RWPE1 (cell line): Measurements from ENCODE around the gene MINDY2.
"Not testable (repeated sequence)": the region's sequence is repeated elsewhere in the genome, so short reads cannot be mapped to it uniquely, and the experiment has no call there.

ENCODE experiments used
- CTCF ChIA-PET: fragments of 350-600 bp; sonication (Branson Sonifier 250); formaldehyde crosslinking; extraction: SDS; loops from one replicate; lab custom pipeline; 2021; lab: Yijun Ruan, JAX
- POLR2A ChIA-PET: fragments of 400-600 bp; formaldehyde crosslinking; extraction: SDS; loops from one replicate; lab custom pipeline; 2020; ENCODE audit warnings: antibody characterized with exemption; ENCODE audit not compliant: low non-redundant PET; lab: Yijun Ruan, JAX
- DNase-seq: peaks from one replicate; pipeline ENCODE4 v3.0.0; 2012; ENCODE audit warnings: low spot score
- H3K27ac ChIP-seq: fragments of 450-650 bp; 2 replicates; pipeline ENCODE4 v1.5.1; 2017
- CTCF ChIP-seq: fragments of 450-650 bp; conservative IDR thresholded peaks from 2 replicates; pipeline ENCODE4 v1.5.1; 2017; ENCODE audit warnings: low read depth, mild to moderate bottlenecking

Gene MINDY2

GRCh38 chr15:58762285-58762684 lies 8.8 kb upstream of the MINDY2 start:
- no peak for DNase-seq
- ChIA-PET CTCF (no interaction called here), POLR2A (no interaction called here)
- TF ChIP-seq CTCF = no peak
- no peak overlapping the region for H3K27ac ChIP-seq

- POLR2A ChIA-PET = no interaction called here
- no peak for TF ChIP-seq CTCF
- no peak for DNase-seq
- CTCF ChIA-PET = no interaction called here
- H3K27ac ChIP-seq = no peak overlapping the region
Observed at GRCh38 chr15:58762731-58763130, 8.4 kb upstream of the MINDY2 start.

GRCh38 chr15:58764468-58764867 lies 6.6 kb upstream of the MINDY2 start:
- no peak for TF ChIP-seq CTCF
- ChIA-PET CTCF (no interaction called here), POLR2A (no interaction called here)
- no peak overlapping the region for H3K27ac ChIP-seq
- no peak for DNase-seq

- CTCF ChIA-PET = no interaction called here
Observed at GRCh38 chr15:58766290-58766689, 4.8 kb upstream of the MINDY2 start.

GRCh38 chr15:58768601-58769004 lies 2.5 kb upstream of the MINDY2 start:
- CTCF ChIA-PET = interaction anchor here (0.6 kb wide), 1 partner anchor 69 kb away, joined by 3 read pairs; no protein-coding TSS in a partner anchor
- POLR2A ChIA-PET, DNase-seq, H3K27ac ChIP-seq: not testable (repeated sequence)

More at GRCh38 chr15:58766290-58766689, 4.8 kb upstream of the MINDY2 start:
- no peak for TF ChIP-seq CTCF
- DNase-seq = no peak
- POLR2A ChIA-PET = no interaction called here
- H3K27ac ChIP-seq = no peak overlapping the region

- H3K27ac ChIP-seq = peak overlapping the region; percentile 96
- ChIA-PET CTCF (interaction anchor here (0.6 to 1.4 kb wide), 5 partner anchors 20 to 877 kb away, joined by 3 to 10 read pairs (median 4); no protein-coding TSS in a partner anchor), POLR2A (interaction anchor here (0.9 to 1.5 kb wide), 4 partner anchors 14 to 543 kb away, joined by 3 to 6 read pairs (median 4); partner anchors contain the start of gene ADAM10)
- TF ChIP-seq CTCF = no peak; the same call in 1 of the 2 replicates
- peak; percentile 41 for DNase-seq
Observed at GRCh38 chr15:58770519-58770856, 614 bp upstream of the MINDY2 start.

GRCh38 chr15:58771621-58772250 lies 634 bp downstream of the MINDY2 start:
- ChIA-PET CTCF (interaction anchor here (0.7 to 1.3 kb wide), 5 partner anchors 21 to 559 kb away, joined by 3 to 4 read pairs (median 3); no protein-coding TSS in a partner anchor), POLR2A (interaction anchor here (0.7 to 1.5 kb wide), 6 partner anchors 16 to 544 kb away, joined by 3 to 6 read pairs (median 4); partner anchors contain the start of gene ADAM10)
- DNase-seq = peak; percentile 52
- no peak for TF ChIP-seq CTCF
- H3K27ac ChIP-seq = peak overlapping the region; percentile 96
